Right ventricle myocardium superior (tissue), 1 donor: ENCODE data around the gene UFC1. TPM values are rescaled to one million over a fixed set of nuclear protein-coding genes. Genes with fewer than 3 reads are reported as not detected.
"Not testable (repeated sequence)": the region's sequence is repeated elsewhere in the genome, so short reads cannot be mapped to it uniquely, and the experiment has no call there.

ENCODE experiments used
- ATAC-seq: fragments of 200-7000 bp; cut with Tn5 transposase; one replicate; pipeline ENCODE4 v1.9.1; 2020; ENCODE audit warnings: mild to moderate bottlenecking; ENCODE audit not compliant: poor library complexity
- DNase-seq: peaks from one replicate; pipeline ENCODE4 v3.0.0-alpha.2; 2020
- intact Hi-C: fragments of 100-400 bp; cut with DNase I; formaldehyde crosslinking; loops from one replicate; pipeline ENCODE4 v1.11.2; 2022
- long read RNA-seq: library from polyadenylated mRNA; unstranded; transcript quantifications from one replicate; pipeline ENCODE4 v2.0.0, GENCODE V29; 2021
- total RNA-seq: library from RNA; stranded (reverse); fragmentation: NEBNext Ultra II Directional; extraction: Animal tissue kit (Norgen Biotek cat#: 25700); gene quantifications from one replicate; pipeline ENCODE4 v1.2.1, GENCODE V29; 2021
- donor health status: DM: no; HTN: yes; CAD: no; lungs with severe emphysema.

Gene UFC1
- total RNA-seq = 81.0 TPM
- long read RNA-seq, transcript UFC1-201 (6 exons, 1,114 nt) = major isoform, 58 of 64 reads
- long read RNA-seq, partial matches to known transcripts = 1 of 64 reads
- long read RNA-seq, other reads (novel, unspliced or antisense) = 4 of 64 reads

GRCh38 chr1:161153682-161154337, at the start of gene UFC1:
UFC1 (plus strand) TSS chr1:161153978; CDS start chr1:161153998, 20 bp downstream.
- ATAC-seq (peak; percentile 95), DNase-seq (peak; percentile 88)
- intact Hi-C loops = no loop called here

- no peak for ATAC-seq
- intact Hi-C loops = no loop called here
- DNase-seq = no peak
Observed at GRCh38 chr1:161106431-161106830, 47.3 kb upstream of the UFC1 start.

GRCh38 chr1:161111117-161111516, 42.7 kb upstream of the UFC1 start:
- DNase-seq (no peak), ATAC-seq (no peak)
- intact Hi-C loops = no loop called here

GRCh38 chr1:161111527-161111926, 42.3 kb upstream of the UFC1 start:
- ATAC-seq = no peak
- intact Hi-C loops = no loop called here
- no peak for DNase-seq

GRCh38 chr1:161113915-161114314, 39.9 kb upstream of the UFC1 start:
- no peak for ATAC-seq
- intact Hi-C loops = no loop called here
- no peak for DNase-seq

GRCh38 chr1:161114556-161114955, 39.2 kb upstream of the UFC1 start:
- ATAC-seq (no peak), DNase-seq (no peak)
- intact Hi-C loops = no loop called here

- DNase-seq = no peak
- intact Hi-C loops = no loop called here
Observed at GRCh38 chr1:161115132-161115711, 38.6 kb upstream of the UFC1 start.

GRCh38 chr1:161115961-161116360, 37.8 kb upstream of the UFC1 start:
- intact Hi-C loops, DNase-seq, ATAC-seq: not testable (repeated sequence)

More at GRCh38 chr1:161115132-161115711, 38.6 kb upstream of the UFC1 start:
- ATAC-seq = no peak

GRCh38 chr1:161117759-161118581, 35.8 kb upstream of the UFC1 start, which contains the start of the genes NIT1 and PFDN2:
NIT1 (plus strand) TSS chr1:161118105; CDS start chr1:161118177, 72 bp downstream.
PFDN2 (minus strand) TSS chr1:161118037; CDS start chr1:161118026, 11 bp downstream.
- ATAC-seq = peak; percentile 96
- peak; percentile 93 for DNase-seq
- intact Hi-C loops = no loop called here

GRCh38 chr1:161119092-161119903, 34.5 kb upstream of the UFC1 start:
- DNase-seq = peak; percentile 73

GRCh38 chr1:161121042-161121650, 32.6 kb upstream of the UFC1 start:
- ATAC-seq (no peak), DNase-seq (no peak)
- intact Hi-C loops = no loop called here

More at GRCh38 chr1:161119092-161119903, 34.5 kb upstream of the UFC1 start:
- peak; percentile 15 for ATAC-seq
- intact Hi-C loops = no loop called here

- ATAC-seq = no peak
- intact Hi-C loops = no loop called here
- DNase-seq = no peak
Observed at GRCh38 chr1:161121834-161122233, 31.9 kb upstream of the UFC1 start.

GRCh38 chr1:161122967-161123366, 30.8 kb upstream of the UFC1 start:
- intact Hi-C loops = no loop called here
- ATAC-seq (no peak), DNase-seq (no peak)

- ATAC-seq (no peak), DNase-seq (no peak)
- intact Hi-C loops = no loop called here
Observed at GRCh38 chr1:161127649-161128048, 26.1 kb upstream of the UFC1 start.

GRCh38 chr1:161128591-161129420, 25.0 kb upstream of the UFC1 start:
- no peak for DNase-seq
- no peak for ATAC-seq
- intact Hi-C loops = no loop called here

- DNase-seq (no peak), ATAC-seq (no peak)
- intact Hi-C loops = no loop called here
Observed at GRCh38 chr1:161130266-161130665, 23.5 kb upstream of the UFC1 start.
